ENCODE data around the gene PARVA.

DNA sequence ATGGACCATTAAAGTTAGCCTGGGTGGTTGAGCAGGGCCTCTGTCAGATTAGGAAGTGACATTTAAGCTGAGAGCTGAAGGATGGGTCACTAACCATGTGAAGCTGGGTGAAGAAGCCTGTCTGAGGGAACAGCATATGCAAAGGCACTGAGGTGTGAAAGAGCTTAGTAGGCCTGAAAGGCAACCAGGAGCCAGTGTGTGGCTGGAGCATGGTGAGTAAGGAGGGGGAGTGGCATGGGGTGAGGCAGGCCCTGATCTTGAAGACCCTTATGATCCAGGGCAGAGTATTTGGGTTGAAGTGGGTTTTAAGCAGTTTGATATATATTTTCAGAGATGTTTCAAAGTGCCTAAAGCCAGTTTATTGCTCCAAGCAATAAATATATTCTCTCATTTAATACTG, 48.8 kb downstream of the PARVA start:
- TF ChIP-seq ZC3H10 (CRISPR knock-in tag; IDR thresholded peaks at IDR 0.05) (no peak), ZFP3 (CRISPR knock-in tag; IDR thresholded peaks at IDR 0.05) (no peak), CSDC2 (CRISPR knock-in tag; IDR thresholded peaks at IDR 0.05) (no peak)
- TF ChIP-seq, protein P1, sequence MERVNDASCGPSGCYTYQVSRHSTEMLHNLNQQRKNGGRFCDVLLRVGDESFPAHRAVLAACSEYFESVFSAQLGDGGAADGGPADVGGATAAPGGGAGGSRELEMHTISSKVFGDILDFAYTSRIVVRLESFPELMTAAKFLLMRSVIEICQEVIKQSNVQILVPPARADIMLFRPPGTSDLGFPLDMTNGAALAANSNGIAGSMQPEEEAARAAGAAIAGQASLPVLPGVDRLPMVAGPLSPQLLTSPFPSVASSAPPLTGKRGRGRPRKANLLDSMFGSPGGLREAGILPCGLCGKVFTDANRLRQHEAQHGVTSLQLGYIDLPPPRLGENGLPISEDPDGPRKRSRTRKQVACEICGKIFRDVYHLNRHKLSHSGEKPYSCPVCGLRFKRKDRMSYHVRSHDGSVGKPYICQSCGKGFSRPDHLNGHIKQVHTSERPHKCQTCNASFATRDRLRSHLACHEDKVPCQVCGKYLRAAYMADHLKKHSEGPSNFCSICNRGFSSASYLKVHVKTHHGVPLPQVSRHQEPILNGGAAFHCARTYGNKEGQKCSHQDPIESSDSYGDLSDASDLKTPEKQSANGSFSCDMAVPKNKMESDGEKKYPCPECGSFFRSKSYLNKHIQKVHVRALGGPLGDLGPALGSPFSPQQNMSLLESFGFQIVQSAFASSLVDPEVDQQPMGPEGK (CRISPR knock-in tag; IDR thresholded peaks at IDR 0.05; ENCODE audit: borderline replicate concordance): no peak
